Measurements from ENCODE around the gene CSTF3.
"Not testable (repeated sequence)": the region's sequence is repeated elsewhere in the genome, so short reads cannot be mapped to it uniquely, and the experiment has no call there.

Gene CSTF3

GRCh38 chr11:33161120-33162005 lies at the start of gene CSTF3:
Gene CSTF3, minus strand, starts transcription at chr11:33161480. Its CDS starts 155 bp downstream, at chr11:33161325.
- DNase-seq (ENCODE audit: low read depth in 2 of 3, low spot score in 1 of 3) = peak; percentile 96 to 98 (median 97)

- no peak for DNase-seq (ENCODE audit: low read depth in 2 of 3, low spot score in 1 of 3)
These were observed 46.9 kb upstream of the CSTF3 start for GRCh38 chr11:33208150-33208549.

GRCh38 chr11:33207408-33207985 lies 46.2 kb upstream of the CSTF3 start:
- DNase-seq (ENCODE audit: low read depth in 2 of 3, low spot score in 1 of 3) = no peak

GRCh38 chr11:33197915-33198727 lies 36.8 kb upstream of the CSTF3 start:
- DNase-seq (ENCODE audit: low read depth in 2 of 3, low spot score in 1 of 3) = no peak

GRCh38 chr11:33195462-33196173 lies 34.3 kb upstream of the CSTF3 start:
- no peak for DNase-seq (ENCODE audit: low read depth in 2 of 3, low spot score in 1 of 3)

GRCh38 chr11:33194455-33194854 lies 33.2 kb upstream of the CSTF3 start:
- no peak for DNase-seq (ENCODE audit: low read depth in 2 of 3, low spot score in 1 of 3)

- no peak for DNase-seq (ENCODE audit: low read depth in 2 of 3, low spot score in 1 of 3)
These were observed 30.2 kb upstream of the CSTF3 start for GRCh38 chr11:33191467-33191866.

- DNase-seq (ENCODE audit: low read depth in 2 of 3, low spot score in 1 of 3) = no peak
These were observed 26.9 kb upstream of the CSTF3 start for GRCh38 chr11:33187998-33188722.

- DNase-seq (ENCODE audit: low read depth in 2 of 3, low spot score in 1 of 3) = no peak
These were observed 24.5 kb upstream of the CSTF3 start for GRCh38 chr11:33185756-33186155.

- no peak for DNase-seq (ENCODE audit: low read depth in 2 of 3, low spot score in 1 of 3)
These were observed 21.1 kb upstream of the CSTF3 start for GRCh38 chr11:33182246-33182878.

GRCh38 chr11:33179348-33179803 lies 18.1 kb upstream of the CSTF3 start:
- no peak for DNase-seq (ENCODE audit: low read depth in 2 of 3, low spot score in 1 of 3)

- DNase-seq (ENCODE audit: low read depth in 2 of 3, low spot score in 1 of 3) = no peak
These were observed 17.3 kb upstream of the CSTF3 start for GRCh38 chr11:33178443-33179180.

GRCh38 chr11:33177676-33178336 lies 16.5 kb upstream of the CSTF3 start:
- no peak for DNase-seq (ENCODE audit: low read depth in 2 of 3, low spot score in 1 of 3)

- DNase-seq (ENCODE audit: low read depth in 2 of 3, low spot score in 1 of 3) = not testable (repeated sequence)
These were observed 15.5 kb upstream of the CSTF3 start for GRCh38 chr11:33176760-33177159.

GRCh38 chr11:33172996-33173395 lies 11.7 kb upstream of the CSTF3 start:
- no peak for DNase-seq (ENCODE audit: low read depth in 2 of 3, low spot score in 1 of 3)

GRCh38 chr11:33172345-33172744 lies 11.1 kb upstream of the CSTF3 start:
- DNase-seq (ENCODE audit: low read depth in 2 of 3, low spot score in 1 of 3) = no peak

GRCh38 chr11:33171251-33171650 lies 10.0 kb upstream of the CSTF3 start:
- no peak for DNase-seq (ENCODE audit: low read depth in 2 of 3, low spot score in 1 of 3)

- no peak for DNase-seq (ENCODE audit: low read depth in 2 of 3, low spot score in 1 of 3)
These were observed 7.5 kb upstream of the CSTF3 start for GRCh38 chr11:33168709-33169200.

Measured in stimulated activated CD4-positive, alpha-beta T cell treated with anti-CD3 and anti-CD28 coated beads, Interleukin-12 subunit alpha, Interleukin-12 subunit beta, amount 100 ng/mL, for 48 hours (primary cell).